Measurements from ENCODE around the gene UBA1. TPM values are rescaled to one million over a fixed set of nuclear protein-coding genes. Genes with fewer than 3 reads are reported as not detected.

UBA1 gene
- total and polyA plus RNA-seq, 2 of the 8 experiments (the other 6 are each of a cell fraction or from before 2014, with no cell fraction given), result 313 to 458 TPM

DNA sequence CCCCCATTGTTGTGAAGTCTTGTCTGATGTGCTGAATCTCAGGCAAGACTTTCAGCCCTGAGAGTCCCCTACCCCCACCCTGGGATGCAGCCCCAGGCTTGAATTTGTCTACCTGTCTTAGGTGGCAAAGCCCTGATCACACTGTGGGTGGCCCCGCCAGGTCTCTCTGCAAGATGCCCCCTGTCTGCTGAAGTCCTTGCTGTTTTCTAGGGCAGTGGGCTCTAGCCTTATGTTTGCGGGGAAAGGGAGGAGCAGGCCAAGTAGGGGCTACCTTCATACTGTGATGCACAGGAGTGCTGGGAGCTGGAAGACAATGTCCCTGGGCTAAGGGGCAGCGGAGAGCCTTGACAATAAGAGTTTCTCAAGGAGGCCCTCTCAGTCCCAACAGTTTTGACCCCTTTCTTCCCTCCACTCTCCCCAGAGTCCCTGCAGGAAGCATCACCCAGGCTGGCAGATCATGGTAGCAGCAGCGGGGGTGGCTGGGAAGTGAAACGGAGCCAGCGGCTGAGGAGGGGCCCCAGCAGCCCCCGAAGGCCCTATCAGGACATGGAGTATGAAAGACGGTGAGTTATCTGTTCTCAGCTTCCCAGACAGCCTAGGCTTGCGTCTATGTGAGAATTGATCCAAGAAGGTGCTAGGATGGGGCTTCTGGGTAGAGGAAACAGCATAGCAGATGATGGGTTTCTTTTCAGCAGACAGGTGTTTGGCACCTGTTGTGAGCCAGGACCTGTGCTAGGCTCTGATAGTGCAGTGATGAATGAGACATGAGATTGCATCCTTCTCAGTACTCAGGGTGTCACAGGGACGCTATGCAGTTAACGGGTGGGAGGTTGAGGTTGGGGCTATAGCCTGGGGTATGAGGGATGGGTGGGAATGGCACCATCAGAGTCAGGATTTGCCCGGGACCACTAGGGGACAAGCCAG lies 46.4 kb upstream of the UBA1 start (continued):
- TF ChIP-seq HDAC2 (IDR thresholded peaks at IDR 0.05; ENCODE audit: borderline replicate concordance in 1 of 2, low read depth in 2 of 2, low read length in 2 of 2), result no peak
- no peak for TF ChIP-seq POLR2AphosphoS5 (IDR thresholded peaks at IDR 0.05; ENCODE audit: low read depth, low read length)
- no peak for TF ChIP-seq HDAC6 (IDR thresholded peaks at IDR 0.05; ENCODE audit: low read depth, low read length)
- no peak for TF ChIP-seq CHD1 (IDR thresholded peaks at IDR 0.05; ENCODE audit: low read depth, low read length)

Measured in H1 (cell line).